HepG2 (cell line): Measurements from ENCODE around the gene MFRP. TPM values are rescaled to one million over a fixed set of nuclear protein-coding genes. Genes with fewer than 3 reads are reported as not detected.

Experiments
- ADNP ChIP-seq: sonication (generic); formaldehyde crosslinking; IDR thresholded peaks from 2 replicates; pipeline ENCODE4 v1.4.0; 2020; ENCODE audit warnings: missing genetic modification reagents
- ARNT2 ChIP-seq: sonication (generic); formaldehyde crosslinking; IDR thresholded peaks from 2 replicates; pipeline ENCODE4 v1.8.0; 2022; ENCODE audit warnings: mild to moderate bottlenecking, low read depth, missing genetic modification reagents, moderate library complexity
- BCL6 ChIP-seq: IDR thresholded peaks from 2 replicates; pipeline ENCODE4 v1.6.1; 2016; ENCODE audit warnings: missing genetic modification reagents, missing compliant biosample characterization
- DNMT1 ChIP-seq: sonication (generic); formaldehyde crosslinking; IDR thresholded peaks from 2 replicates; pipeline ENCODE4 v1.5.1; 2020; ENCODE audit warnings: mild to moderate bottlenecking, missing genetic modification reagents
- HDAC2 ChIP-seq: sonication (generic); formaldehyde crosslinking; IDR thresholded peaks from 2 replicates; pipeline ENCODE4 v1.4.0; 2020; ENCODE audit warnings: missing genetic modification reagents
- HIC2 ChIP-seq: sonication (generic); formaldehyde crosslinking; IDR thresholded peaks from 2 replicates; pipeline ENCODE4 v1.9.0; 2022; ENCODE audit warnings: low read depth, missing genetic modification reagents
- JUNB ChIP-seq: sonication (generic); formaldehyde crosslinking; IDR thresholded peaks from 2 replicates; pipeline ENCODE4 v1.8.0; 2022; ENCODE audit warnings: missing genetic modification reagents, mild to moderate bottlenecking, borderline replicate concordance
- KAT7 ChIP-seq: IDR thresholded peaks from 2 replicates; pipeline ENCODE4 v1.6.1; 2018; ENCODE audit warnings: borderline replicate concordance, missing compliant biosample characterization
- POGK ChIP-seq: sonication (generic); formaldehyde crosslinking; conservative IDR thresholded peaks from 2 replicates; pipeline ENCODE4 v1.8.0; 2022; ENCODE audit warnings: mild to moderate bottlenecking, moderate library complexity, missing genetic modification reagents
- SKIL ChIP-seq: sonication (generic); formaldehyde crosslinking; IDR thresholded peaks from 2 replicates; pipeline ENCODE4 v1.8.0; 2022; ENCODE audit warnings: missing genetic modification reagents, mild to moderate bottlenecking, moderate library complexity, borderline replicate concordance
- SOX5 ChIP-seq: IDR thresholded peaks from 2 replicates; pipeline ENCODE4 v1.6.1; 2016; ENCODE audit warnings: borderline replicate concordance
- ZEB1 ChIP-seq: IDR thresholded peaks from 2 replicates; pipeline ENCODE4 v1.6.1; 2012; ENCODE audit warnings: mild to moderate bottlenecking, low read depth, inconsistent platforms; ENCODE audit not compliant: insufficient replicate concordance
- ZFP62 ChIP-seq: sonication (generic); formaldehyde crosslinking; IDR thresholded peaks from 2 replicates; pipeline ENCODE4 v1.4.0; 2020; ENCODE audit warnings: missing genetic modification reagents
- ZGPAT ChIP-seq: IDR thresholded peaks from 2 replicates; pipeline ENCODE4 v1.6.1; 2016; ENCODE audit warnings: mild to moderate bottlenecking
- ZNF143 ChIP-seq: sonication (generic); formaldehyde crosslinking; IDR thresholded peaks from 2 replicates; pipeline ENCODE4 v1.4.0; 2020; ENCODE audit warnings: missing genetic modification reagents
- ZNF205 ChIP-seq: IDR thresholded peaks from 2 replicates; pipeline ENCODE4 v1.6.1; 2018; ENCODE audit warnings: missing biosample characterization, missing genetic modification reagents
- ZNF235 ChIP-seq: sonication (generic); formaldehyde crosslinking; IDR thresholded peaks from 2 replicates; pipeline ENCODE4 v1.8.1; 2023; ENCODE audit warnings: mild to moderate bottlenecking, missing genetic modification reagents, borderline replicate concordance
- ZNF383 ChIP-seq: sonication (generic); formaldehyde crosslinking; IDR thresholded peaks from 2 replicates; pipeline ENCODE4 v1.4.0; 2020; ENCODE audit warnings: missing genetic modification reagents, mild to moderate bottlenecking, borderline replicate concordance
- ZNF816 ChIP-seq: sonication (generic); formaldehyde crosslinking; IDR thresholded peaks from 2 replicates; pipeline ENCODE4 v1.8.0; 2022; ENCODE audit warnings: missing genetic modification reagents, mild to moderate bottlenecking, borderline replicate concordance
- ZSCAN5A ChIP-seq: sonication (generic); formaldehyde crosslinking; IDR thresholded peaks from 2 replicates; pipeline ENCODE4 v1.8.0; 2022; ENCODE audit warnings: mild to moderate bottlenecking, missing genetic modification reagents, borderline replicate concordance
- polyA plus RNA-seq, 8 experiments: library from polyadenylated mRNA; depleted of rRNA in 3 of 8; stranded (reverse) in 7 of 8; unstranded in 1 of 8; fragments of >200 nt; fragmentation: Illumina TruSeq in 4 of 8; extraction: Trizol in 4 of 8; gene quantifications; 2 replicates each; pipeline versions ENCODE4 v1.2.1 to v1.2.3, GENCODE V29; 2011 to 2016; ENCODE audit warnings: low read depth in 4 of 8, missing spikeins in 1 of 8, mixed read lengths in 1 of 8; ENCODE audit not compliant: insufficient read depth in 1 of 8
- total RNA-seq, 5 experiments: library from RNA; depleted of rRNA; stranded (reverse); fragments of >200 nt; fragmentation: Illumina TruSeq; extraction: Trizol; gene quantifications; 2 replicates each; pipeline ENCODE4 v1.2.3, GENCODE V29; 2016; ENCODE audit warnings: low read depth in 1 of 5
- TF ChIP-seq, protein P1 (sequence below): IDR thresholded peaks from 2 replicates; pipeline ENCODE4 v1.6.1; 2012; ENCODE audit warnings: inconsistent platforms

MFRP gene
- total and polyA plus RNA-seq, 2 of the 13 experiments (the other 11 are each of a cell fraction or from before 2014, with no cell fraction given): not detected

DNA sequence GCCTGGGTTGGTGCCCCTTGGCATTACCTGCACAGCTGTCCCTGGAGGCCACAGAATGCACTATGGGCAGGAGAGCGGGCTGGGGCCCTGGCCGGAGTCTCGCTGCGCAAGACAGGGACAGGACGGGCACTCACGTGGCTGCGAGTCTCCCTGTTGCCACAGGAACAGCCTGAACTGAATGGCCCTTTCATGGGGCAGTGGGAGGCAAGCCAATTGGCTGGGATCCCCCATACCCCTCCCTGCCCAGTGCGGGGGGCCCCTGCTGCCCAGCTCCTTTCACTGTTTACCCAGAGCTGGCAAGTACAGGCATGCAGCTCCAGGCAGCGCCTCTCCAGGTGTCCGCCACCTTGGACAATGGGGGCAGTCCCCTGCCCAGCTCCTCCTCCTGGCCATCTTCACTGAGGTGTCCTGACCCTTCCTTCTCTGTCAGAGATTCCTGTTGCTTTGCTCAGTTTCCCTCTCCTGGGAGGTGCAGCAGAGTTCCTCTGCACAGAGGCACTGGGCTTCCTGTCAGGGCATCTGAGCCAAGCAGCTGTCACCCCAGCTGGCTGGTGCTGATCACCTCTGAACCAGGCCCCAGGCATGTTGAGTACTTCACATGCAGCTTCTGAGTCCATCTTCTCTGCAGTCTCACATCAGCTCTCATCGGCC is 29.8 kb upstream of the MFRP start (continued):
- TF ChIP-seq HDAC2 (CRISPR knock-in tag): peak; percentile 86
- TF ChIP-seq POGK (CRISPR knock-in tag): no peak
- TF ChIP-seq ADNP (CRISPR knock-in tag): no peak
- peak; percentile 27; the same call in 1 of the 2 replicates for TF ChIP-seq SKIL (CRISPR knock-in tag)
- TF ChIP-seq ZEB1: peak; percentile 34
- TF ChIP-seq ARNT2 (CRISPR knock-in tag): peak; percentile 45; the same call in 1 of the 2 replicates
- TF ChIP-seq ZNF816: no peak
- TF ChIP-seq BCL6: peak; percentile 70
- no peak; the same call in 1 of the 2 replicates for TF ChIP-seq ZNF205 (CRISPR knock-in tag)
- TF ChIP-seq SOX5: 0 out of 2 replicates have a peak, but pooled peaks have one; percentile 42
- TF ChIP-seq DNMT1: no peak
- no peak for TF ChIP-seq ZNF383 (CRISPR knock-in tag)
- TF ChIP-seq ZGPAT (CRISPR knock-in tag): peak; percentile 66; the same call in 1 of the 2 replicates
- no peak for TF ChIP-seq JUNB (CRISPR knock-in tag)
- no peak for TF ChIP-seq ZFP62 (CRISPR knock-in tag)
- no peak for TF ChIP-seq ZNF235 (CRISPR knock-in tag)
- TF ChIP-seq, protein P1, sequence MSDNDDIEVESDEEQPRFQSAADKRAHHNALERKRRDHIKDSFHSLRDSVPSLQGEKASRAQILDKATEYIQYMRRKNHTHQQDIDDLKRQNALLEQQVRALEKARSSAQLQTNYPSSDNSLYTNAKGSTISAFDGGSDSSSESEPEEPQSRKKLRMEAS: peak; percentile 94
- 0 out of 2 replicates have a peak, but pooled peaks have one; percentile 31 for TF ChIP-seq ZNF143 (CRISPR knock-in tag)
- TF ChIP-seq KAT7 (CRISPR knock-in tag): no peak
- no peak for TF ChIP-seq ZSCAN5A (CRISPR knock-in tag)
- peak; percentile 98 for TF ChIP-seq HIC2
